CD14-positive monocyte (primary cell): ENCODE data around the gene CCDC110. TPM values are rescaled to one million over a fixed set of nuclear protein-coding genes. Genes with fewer than 3 reads are reported as not detected.

Experiments
- DNase-seq, 3 donors: peaks; one replicate each; pipeline ENCODE4 v3.0.0-alpha.2; 2011 to 2022
- H2AFZ ChIP-seq: 2 replicates; pipeline ENCODE4 v1.6.0; 2012; ENCODE audit warnings: mild to moderate bottlenecking, low read depth, low read length, inconsistent platforms; ENCODE audit not compliant: insufficient read depth, poor library complexity, severe bottlenecking
- H3K27ac ChIP-seq, 2 donors: 1 replicate in 1 of 2; 2 replicates in 1 of 2; pipeline ENCODE4 v1.5.1; 2012 to 2013; ENCODE audit warnings: low read length in 2 of 2, control low read depth in 1 of 2, inconsistent platforms in 1 of 2, low read depth in 1 of 2, mild to moderate bottlenecking in 1 of 2
- H3K27me3 ChIP-seq, 2 donors: one replicate each; pipeline versions ENCODE4 v1.6.0 to v1.6.1; 2011 to 2013; ENCODE audit warnings: low read length in 2 of 2; ENCODE audit not compliant: control insufficient read depth in 2 of 2, insufficient read depth in 2 of 2
- H3K36me3 ChIP-seq, 2 donors: replicated peaks in 1 of 2; 1 replicate in 1 of 2; 2 replicates in 1 of 2; pipeline versions ENCODE4 v1.5.1 to v1.6.1; 2012 to 2013; ENCODE audit warnings: low read length in 2 of 2, control low read depth in 1 of 2, inconsistent platforms in 1 of 2, mild to moderate bottlenecking in 1 of 2; ENCODE audit not compliant: insufficient read depth in 2 of 2, control insufficient read depth in 1 of 2
- H3K4me1 ChIP-seq, 2 donors: 1 replicate in 1 of 2; 2 replicates in 1 of 2; pipeline versions ENCODE4 v1.5.1 to v1.6.1; 2012 to 2013; ENCODE audit warnings: low read length in 2 of 2, control low read depth in 1 of 2, inconsistent platforms in 1 of 2, mild to moderate bottlenecking in 1 of 2, moderate library complexity in 1 of 2; ENCODE audit not compliant: insufficient read depth in 2 of 2, control insufficient read depth in 1 of 2
- H3K4me2 ChIP-seq: replicated peaks from 2 replicates; pipeline ENCODE3; 2012; ENCODE audit warnings: low read length, moderate library complexity, mild to moderate bottlenecking; ENCODE audit not compliant: poor library complexity, severe bottlenecking; ENCODE audit errors: extremely low read depth
- H3K4me3 ChIP-seq, 3 experiments: fragments of 200-600 bp in 1 of 3; sonication (generic) in 1 of 3; replicated peaks in 1 of 3; 1 replicate in 2 of 3; 2 replicates in 1 of 3; pipeline ENCODE4 v1.5.1; 2011 to 2013; ENCODE audit warnings: low read length in 3 of 3, mild to moderate bottlenecking in 3 of 3, control low read depth in 2 of 3, low read depth in 2 of 3, inconsistent platforms in 1 of 3, moderate library complexity in 1 of 3
- H3K79me2 ChIP-seq: 2 replicates; pipeline ENCODE4 v1.6.0; 2012; ENCODE audit warnings: mild to moderate bottlenecking, control low read depth, inconsistent platforms, low read length, moderate library complexity; ENCODE audit not compliant: insufficient read depth
- H3K9ac ChIP-seq: 2 replicates; pipeline ENCODE4 v1.6.0; 2017; ENCODE audit warnings: low read length, mild to moderate bottlenecking; ENCODE audit not compliant: insufficient read depth, poor library complexity, severe bottlenecking
- H3K9me3 ChIP-seq, 2 donors: replicated peaks in 1 of 2; 1 replicate in 1 of 2; 2 replicates in 1 of 2; pipeline versions ENCODE4 v1.5.1 to v1.6.1; 2012 to 2013; ENCODE audit warnings: low read length in 2 of 2, control low read depth in 1 of 2; ENCODE audit not compliant: control insufficient read depth in 1 of 2, insufficient read depth in 1 of 2
- H4K20me1 ChIP-seq: 2 replicates; pipeline ENCODE4 v1.6.0; 2012; ENCODE audit warnings: mild to moderate bottlenecking, low read length, control low read depth, moderate library complexity; ENCODE audit not compliant: insufficient read depth
- H3K27ac Mint-ChIP-seq, 7 donors: one replicate each; pipeline ENCODE4 v1.8.0; 2020; ENCODE audit warnings: mild to moderate bottlenecking in 7 of 7, mixed read lengths in 7 of 7, moderate library complexity in 6 of 7, inconsistent platforms in 2 of 7
- H3K27me3 Mint-ChIP-seq, 3 donors: one replicate each; pipeline ENCODE4 v1.8.0; 2021 to 2022; ENCODE audit warnings: low read depth in 3 of 3, mild to moderate bottlenecking in 3 of 3, mixed read lengths in 3 of 3, moderate library complexity in 3 of 3, inconsistent platforms in 1 of 3
- H3K36me3 Mint-ChIP-seq, 2 donors: one replicate each; pipeline ENCODE4 v1.8.0; 2020; ENCODE audit warnings: mixed read lengths in 2 of 2, inconsistent platforms in 1 of 2, mild to moderate bottlenecking in 1 of 2
- H3K4me1 Mint-ChIP-seq: one replicate; pipeline ENCODE4 v1.8.0; 2020; ENCODE audit warnings: mild to moderate bottlenecking, mixed read lengths
- H3K4me3 Mint-ChIP-seq, 2 donors: one replicate each; pipeline ENCODE4 v1.8.0; 2020; ENCODE audit warnings: mild to moderate bottlenecking in 2 of 2, mixed read lengths in 2 of 2, moderate library complexity in 1 of 2
- H3K9me3 Mint-ChIP-seq, 7 donors: one replicate each; pipeline ENCODE4 v1.8.0; 2020 to 2022; ENCODE audit warnings: mixed read lengths in 7 of 7, mild to moderate bottlenecking in 6 of 7, moderate library complexity in 6 of 7, inconsistent platforms in 2 of 7
- CTCF ChIP-seq: fragments of 200-600 bp; IDR thresholded peaks from one replicate; pipeline ENCODE4 v1.8.0; 2022; ENCODE audit warnings: antibody characterized with exemption, mild to moderate bottlenecking
- WGBS: methylation state at CpG from one replicate; pipeline ENCODE4 v1.1.5; 2013; ENCODE audit warnings: missing lambda C conversion rate; ENCODE audit not compliant: insufficient coverage; 5-methylcytosine and 5-hydroxymethylcytosine counted together
- intact Hi-C, 2 donors: fragments of 100-400 bp; cut with micrococcal nuclease; formaldehyde crosslinking; loops; one replicate each; pipeline versions ENCODE4 v1.15.0 to v1.15.1; 2023
- polyA plus RNA-seq, 3 donors: library from polyadenylated mRNA; depleted of rRNA in 1 of 3; unstranded in 2 of 3; stranded (reverse) in 1 of 3; fragments of 300-500 nt in 2 of 3; fragments of >200 nt in 1 of 3; fragmentation: Illumina TruSeq in 2 of 3; gene quantifications; 1 replicate in 2 of 3; 2 replicates in 1 of 3; pipeline ENCODE4 v1.2.3, GENCODE V29; 2012 to 2021

The CCDC110 gene
- polyA plus RNA-seq, 3 donors: not detected

GRCh38 chr4:185510806-185511205 is 39.3 kb upstream of the CCDC110 start:
- Mint-ChIP-seq H3K27me3 (peaks cover 60 to 79% (median 75%) of the 10 kb centered on the region in 3 donors), H3K27ac (no peak overlapping the region), H3K36me3 (no peaks in the 10 kb centered on the region), H3K4me1 (peaks cover 13% of the 10 kb centered on the region), H3K4me3 (peak overlapping the region in 1 of 2 donors; percentile 39), H3K9me3 (peaks cover 0 to 17% (median 9%) of the 10 kb centered on the region in 7 donors)
- WGBS: 57% methylated on average over 1 of the region's 5 CpGs
- no peaks in the 10 kb centered on the region for H4K20me1 ChIP-seq
- H3K4me1 ChIP-seq: peaks cover 11 to 13% of the 10 kb centered on the region in 2 donors
- H3K4me2 ChIP-seq: no peak overlapping the region
- H2AFZ ChIP-seq: no peak overlapping the region
- intact Hi-C loops: no loop called here
- peaks cover 0 to 7% of the 10 kb centered on the region in 2 donors for H3K9me3 ChIP-seq
- no peak overlapping the region for H3K4me3 ChIP-seq
- no peak for TF ChIP-seq CTCF
- DNase-seq: no peak
- H3K27me3 ChIP-seq: peaks cover 85 to 94% of the 10 kb centered on the region in 2 donors
- H3K36me3 ChIP-seq: no peaks in the 10 kb centered on the region
- H3K27ac ChIP-seq: no peak overlapping the region
- H3K79me2 ChIP-seq: no peaks in the 10 kb centered on the region
- no peak overlapping the region for H3K9ac ChIP-seq

- H3K9ac ChIP-seq: no peak overlapping the region
- peaks cover 3 to 4% of the 10 kb centered on the region in 2 donors for H3K4me1 ChIP-seq
- H3K79me2 ChIP-seq: no peaks in the 10 kb centered on the region
- intact Hi-C loops: no loop called here
- H3K36me3 ChIP-seq: no peaks in the 10 kb centered on the region
- no peak overlapping the region for H2AFZ ChIP-seq
- Mint-ChIP-seq H3K36me3 (no peaks in the 10 kb centered on the region), H3K4me3 (peak overlapping the region in 1 of 2 donors; percentile 70), H3K9me3 (peaks cover 0 to 11% (median 3%) of the 10 kb centered on the region in 7 donors), H3K4me1 (peaks cover 4% of the 10 kb centered on the region), H3K27me3 (peaks cover 57 to 82% (median 73%) of the 10 kb centered on the region in 3 donors), H3K27ac (no peak overlapping the region)
- H3K4me3 ChIP-seq: no peak overlapping the region
- DNase-seq: no peak
- H3K9me3 ChIP-seq: no peaks in the 10 kb centered on the region
- H3K27ac ChIP-seq: no peak overlapping the region
- peaks cover 62 to 82% of the 10 kb centered on the region in 2 donors for H3K27me3 ChIP-seq
- WGBS: 73% methylated on average over 3 of the region's 4 CpGs
- TF ChIP-seq CTCF: no peak
- no peak overlapping the region for H3K4me2 ChIP-seq
- no peaks in the 10 kb centered on the region for H4K20me1 ChIP-seq
These were observed 36.6 kb upstream of the CCDC110 start for GRCh38 chr4:185508181-185508580.
